ENCODE measurements around the gene PERM1.
A peak's percentile ranks its signal among the peaks of the same experiment; 100 is the strongest.

GRCh38 chr1:984476-984814 lies 2.6 kb upstream of the PERM1 start:
- TF ChIP-seq, protein P1, sequence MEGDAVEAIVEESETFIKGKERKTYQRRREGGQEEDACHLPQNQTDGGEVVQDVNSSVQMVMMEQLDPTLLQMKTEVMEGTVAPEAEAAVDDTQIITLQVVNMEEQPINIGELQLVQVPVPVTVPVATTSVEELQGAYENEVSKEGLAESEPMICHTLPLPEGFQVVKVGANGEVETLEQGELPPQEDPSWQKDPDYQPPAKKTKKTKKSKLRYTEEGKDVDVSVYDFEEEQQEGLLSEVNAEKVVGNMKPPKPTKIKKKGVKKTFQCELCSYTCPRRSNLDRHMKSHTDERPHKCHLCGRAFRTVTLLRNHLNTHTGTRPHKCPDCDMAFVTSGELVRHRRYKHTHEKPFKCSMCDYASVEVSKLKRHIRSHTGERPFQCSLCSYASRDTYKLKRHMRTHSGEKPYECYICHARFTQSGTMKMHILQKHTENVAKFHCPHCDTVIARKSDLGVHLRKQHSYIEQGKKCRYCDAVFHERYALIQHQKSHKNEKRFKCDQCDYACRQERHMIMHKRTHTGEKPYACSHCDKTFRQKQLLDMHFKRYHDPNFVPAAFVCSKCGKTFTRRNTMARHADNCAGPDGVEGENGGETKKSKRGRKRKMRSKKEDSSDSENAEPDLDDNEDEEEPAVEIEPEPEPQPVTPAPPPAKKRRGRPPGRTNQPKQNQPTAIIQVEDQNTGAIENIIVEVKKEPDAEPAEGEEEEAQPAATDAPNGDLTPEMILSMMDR (IDR thresholded peaks at IDR 0.05): peak in 1 of 6 experiments; percentile 11
- TF ChIP-seq POLR2A (IDR thresholded peaks at IDR 0.05): no peak

Measured in thyroid gland (tissue), 4 donors.